Endometrium (tissue), 2 donors: Measurements from ENCODE around the gene SLC37A3.
"Not testable (repeated sequence)": the region's sequence is repeated elsewhere in the genome, so short reads cannot be mapped to it uniquely, and the experiment has no call there.

Experiments
- FAIRE-seq: peaks from 2 replicates; lab custom pipeline; 2012; peaks lifted over from hg19 to GRCh38; lab: Jason Lieb, UNC
- donor health status: control.
- donor health status: control.

Gene SLC37A3

DNA sequence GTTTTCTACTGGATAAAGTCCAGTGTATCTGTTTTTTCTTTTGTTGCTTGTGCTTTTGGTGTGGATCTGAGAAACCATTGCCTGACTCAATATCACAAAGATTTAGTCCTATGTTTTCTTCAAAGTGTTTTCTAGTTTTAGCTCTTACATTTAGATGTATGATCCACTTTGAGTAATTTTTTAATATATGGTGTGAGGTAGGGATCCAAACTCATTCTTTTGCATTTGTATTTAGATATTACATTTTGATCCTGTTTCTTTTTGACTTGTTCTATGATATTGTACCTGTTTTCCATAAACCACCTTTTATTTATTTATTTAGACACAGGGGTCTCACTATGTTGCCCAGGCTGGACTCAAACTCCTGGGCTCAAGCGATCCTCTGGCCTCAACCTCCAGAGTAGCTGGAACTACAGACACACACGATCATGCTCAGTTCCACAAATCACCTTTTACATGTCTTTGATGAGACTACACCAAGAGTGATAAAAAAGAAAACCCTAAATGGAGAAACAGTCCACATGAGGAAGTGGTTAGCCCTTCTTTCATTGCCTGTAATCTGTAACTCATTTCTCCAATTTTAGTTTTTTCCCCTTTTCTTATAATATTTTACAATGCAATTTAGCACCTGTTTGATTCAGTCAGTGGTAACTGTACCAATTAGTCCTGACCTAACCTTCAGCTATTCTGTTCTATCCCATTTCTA is 86.0 kb downstream of the SLC37A3 start:
- FAIRE-seq = no peak

DNA sequence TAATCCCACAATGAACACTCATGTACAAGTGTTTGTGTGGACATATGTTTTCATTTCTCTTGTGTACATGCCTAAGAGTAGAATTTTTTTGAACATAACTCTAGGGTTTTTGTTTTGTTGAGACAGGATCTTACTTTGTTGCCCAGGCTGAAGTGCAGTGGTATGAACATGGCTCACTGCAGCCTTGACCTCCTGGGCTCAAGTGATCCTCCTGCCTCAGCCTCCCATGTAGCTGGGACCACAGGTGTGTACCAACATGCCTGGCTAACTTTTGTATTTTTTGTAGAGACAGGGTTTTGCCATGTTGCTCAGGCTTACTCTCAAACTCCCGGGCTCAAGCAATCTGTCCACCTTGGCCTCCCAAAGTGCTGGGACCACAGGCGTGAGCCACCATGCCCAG is 87.2 kb downstream of the SLC37A3 start:
- not testable (repeated sequence) for FAIRE-seq

GRCh38 chr7:140310337-140311002 is 87.9 kb downstream of the SLC37A3 start:
- peak; percentile 95 for FAIRE-seq

GRCh38 chr7:140308060-140308459 is 90.3 kb downstream of the SLC37A3 start:
- no peak for FAIRE-seq

GRCh38 chr7:140304191-140304799 is 94.0 kb downstream of the SLC37A3 start:
- FAIRE-seq = no peak

- no peak for FAIRE-seq
Observed at GRCh38 chr7:140300243-140301136, 97.8 kb downstream of the SLC37A3 start.

GRCh38 chr7:140298213-140298612 is 100.1 kb downstream of the SLC37A3 start:
- FAIRE-seq = no peak

DNA sequence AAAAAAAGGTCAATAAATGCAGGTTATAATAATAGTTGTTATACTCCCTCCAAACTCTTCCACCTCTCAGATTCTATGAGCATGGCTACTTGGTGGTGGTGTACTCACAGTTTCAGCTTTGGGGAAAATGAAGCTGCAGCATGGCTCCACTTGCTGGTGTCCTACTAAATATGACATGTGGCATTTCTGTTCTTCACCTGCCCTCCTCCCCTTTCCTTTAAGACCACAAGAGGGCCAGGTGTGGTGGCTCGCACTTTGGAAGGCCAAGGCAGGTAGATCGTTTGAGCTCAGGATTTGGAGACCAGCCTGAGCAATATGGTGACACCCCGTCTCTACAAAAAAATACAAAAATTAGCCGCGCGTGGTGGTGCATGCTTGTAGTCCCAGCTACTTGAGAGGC is 101.1 kb downstream of the SLC37A3 start:
- no peak for FAIRE-seq

GRCh38 chr7:140295224-140295738 is 103.0 kb downstream of the SLC37A3 start:
- no peak for FAIRE-seq

- FAIRE-seq = no peak
Observed at GRCh38 chr7:140294454-140294853, 103.9 kb downstream of the SLC37A3 start.

DNA sequence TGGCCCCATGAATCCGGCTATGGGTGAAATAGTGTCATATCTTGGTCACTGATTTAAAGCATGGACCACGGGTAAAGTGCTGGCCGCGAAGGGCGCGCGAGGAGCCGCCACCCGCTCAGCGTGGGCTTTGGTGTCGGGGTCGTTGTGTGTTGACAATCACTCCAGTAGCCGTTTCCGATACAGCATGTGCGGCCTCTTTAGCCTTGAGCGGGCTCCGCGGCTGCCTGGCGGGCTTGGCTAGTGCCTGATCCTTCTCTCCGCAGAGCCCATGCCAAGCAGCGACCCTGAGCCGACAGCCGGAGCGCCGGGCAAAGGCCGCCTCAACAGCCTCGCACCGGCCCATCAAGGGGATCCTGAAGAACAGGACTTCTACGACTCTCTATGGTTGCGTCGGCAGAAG is 105.9 kb downstream of the SLC37A3 start:
- FAIRE-seq = no peak

DNA sequence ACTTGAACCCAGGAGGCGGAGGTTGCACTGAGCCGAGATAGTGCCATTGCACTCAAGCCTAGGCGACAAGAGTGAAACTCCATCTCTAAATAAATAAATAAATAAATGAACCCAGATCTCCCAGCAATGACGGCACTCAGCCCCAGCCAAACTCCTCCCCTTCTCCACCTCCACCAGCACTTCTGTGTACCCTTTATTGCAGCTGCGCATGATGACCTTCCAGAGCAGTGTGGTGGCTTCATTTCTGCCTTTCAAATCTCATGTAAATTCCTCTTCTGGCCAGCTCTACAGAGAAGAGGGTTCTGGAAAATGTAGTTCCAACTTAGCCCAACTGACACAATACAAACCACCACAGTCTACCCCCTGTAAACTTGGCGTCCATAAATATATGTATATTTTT is 108.5 kb downstream of the SLC37A3 start:
- no peak for FAIRE-seq

DNA sequence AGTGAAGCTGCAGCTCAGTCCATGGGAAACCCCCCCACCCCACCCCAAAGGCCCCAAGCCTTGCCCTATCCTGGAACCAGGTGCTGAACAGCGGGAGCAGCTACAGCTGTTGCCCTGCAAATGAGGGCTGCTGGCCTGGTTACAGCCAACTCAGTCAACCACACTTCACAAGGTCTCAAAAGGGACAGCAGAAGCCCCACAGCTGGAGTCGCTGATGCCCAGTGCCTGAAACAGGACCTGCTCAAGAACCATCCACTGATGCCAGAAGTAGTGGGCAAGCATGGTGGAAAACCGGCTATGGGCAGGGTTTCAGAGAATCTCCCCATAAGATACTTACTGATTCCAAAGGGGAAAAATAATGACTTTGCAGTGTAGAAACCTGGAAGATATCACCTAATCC is 110.3 kb downstream of the SLC37A3 start:
- no peak for FAIRE-seq

DNA sequence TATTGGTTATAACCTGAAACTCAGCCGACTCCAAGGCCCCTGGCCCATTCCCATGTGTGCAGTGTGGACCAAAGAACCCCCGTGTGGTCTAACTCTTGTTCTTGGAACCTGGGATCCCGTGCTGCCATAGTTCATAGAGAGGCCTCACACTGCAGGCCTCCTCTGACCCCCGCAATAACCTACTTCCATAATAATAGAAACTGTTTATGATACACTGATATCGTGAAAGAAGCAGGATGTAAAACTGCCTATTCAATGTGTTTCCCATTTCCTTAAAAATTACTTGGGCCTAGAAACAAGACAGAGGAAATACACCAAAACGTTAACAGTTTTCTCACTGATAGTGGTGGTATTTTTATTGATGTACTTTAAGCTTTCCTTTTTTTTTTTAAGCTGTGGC is 112.4 kb downstream of the SLC37A3 start:
- FAIRE-seq = no peak

DNA sequence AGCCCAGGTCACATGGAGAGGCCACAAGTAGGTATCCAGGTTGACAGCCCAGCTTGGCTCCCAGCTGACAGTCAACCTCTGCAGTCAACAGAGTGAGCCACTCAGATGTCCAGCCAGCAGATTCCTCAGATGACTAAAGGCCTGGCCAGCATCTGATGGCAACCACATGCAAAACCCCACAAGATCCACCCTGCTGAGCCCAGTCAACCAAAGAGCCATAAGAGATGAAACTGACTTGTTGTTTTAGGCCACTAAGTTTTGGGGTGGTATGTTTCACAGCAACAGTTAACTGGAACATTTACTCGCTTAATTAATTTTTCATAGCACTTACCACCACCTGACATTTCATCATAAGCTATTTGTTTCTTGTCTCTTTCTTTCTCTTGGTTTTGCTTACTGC is 114.3 kb downstream of the SLC37A3 start:
- no peak for FAIRE-seq
